Aorta (tissue), 5 donors: ENCODE data around the gene SLX4IP. TPM values are rescaled to one million over a fixed set of nuclear protein-coding genes. Genes with fewer than 3 reads are reported as not detected.

Experiments used
- ATAC-seq: fragments of 200-7000 bp; cut with Tn5 transposase; one replicate; pipeline ENCODE4 v1.9.1; 2022; ENCODE audit warnings: moderate library complexity; ENCODE audit not compliant: low FRiP score
- DNase-seq, 2 donors: peaks; one replicate each; pipeline ENCODE4 v3.0.0-alpha.2; 2020
- H3K27ac ChIP-seq, 2 donors: one replicate each; pipeline ENCODE4 v1.5.1; 2013; ENCODE audit warnings: low read length in 2 of 2, mild to moderate bottlenecking in 2 of 2, moderate library complexity in 2 of 2, control low read depth in 1 of 2, inconsistent platforms in 1 of 2, low read depth in 1 of 2
- H3K27me3 ChIP-seq, 2 donors: one replicate each; pipeline ENCODE4 v1.6.1; 2013; ENCODE audit warnings: control low read depth in 1 of 2, low read length in 1 of 2, mild to moderate bottlenecking in 1 of 2, moderate library complexity in 1 of 2; ENCODE audit not compliant: insufficient read depth in 2 of 2, control insufficient read depth in 1 of 2
- H3K36me3 ChIP-seq, 2 donors: one replicate each; pipeline ENCODE4 v1.6.1; 2013; ENCODE audit warnings: control low read depth in 1 of 2, low read length in 1 of 2, mild to moderate bottlenecking in 1 of 2; ENCODE audit not compliant: insufficient read depth in 2 of 2, control insufficient read depth in 1 of 2
- H3K4me1 ChIP-seq, 2 donors: one replicate each; pipeline ENCODE4 v1.6.1; 2013; ENCODE audit warnings: low read length in 2 of 2, control low read depth in 1 of 2, mild to moderate bottlenecking in 1 of 2, moderate library complexity in 1 of 2; ENCODE audit not compliant: insufficient read depth in 2 of 2, control insufficient read depth in 1 of 2
- H3K4me3 ChIP-seq, 2 donors: one replicate each; pipeline ENCODE4 v1.5.1; 2013; ENCODE audit warnings: low read length in 2 of 2, control low read depth in 1 of 2, mild to moderate bottlenecking in 1 of 2
- H3K9me3 ChIP-seq: one replicate; pipeline ENCODE4 v1.6.1; 2013; ENCODE audit warnings: mild to moderate bottlenecking, low read length; ENCODE audit not compliant: control insufficient read depth
- WGBS, 2 donors: extraction: QIAGEN DNeasy Blood & Tissue Kit; methylation state at CpG; one replicate each; pipeline ENCODE4 v1.1.7; 2013; 5-methylcytosine and 5-hydroxymethylcytosine counted together
- intact Hi-C, 2 donors: fragments of 100-400 bp; cut with DNase I; formaldehyde crosslinking; loops; one replicate each; pipeline versions ENCODE4 v1.14.2 to v1.15.0; 2022
- polyA plus RNA-seq, 2 donors: library from polyadenylated mRNA; stranded (reverse); fragments of 200-250 nt; gene quantifications; one replicate each; pipeline ENCODE4 v1.2.3, GENCODE V29; 2013
- total RNA-seq, 2 donors: library from RNA; stranded (reverse); fragmentation: NEBNext Ultra II Directional; extraction: Animal tissue kit (Norgen Biotek cat#: 25700); gene quantifications; one replicate each; pipeline ENCODE4 v1.2.1, GENCODE V29; 2021
- donor health status: healthy with polysubstance abuse.
- donor health status: Bipolar disorder and iron deficiency.
- donor health status: DM: no; HTN: no; CAD: no.
- donor health status: DM: no; HTN: no; CAD: no.
- donor health status: DM: yes; HTN: yes; CAD: no.

The SLX4IP gene
- total and polyA plus RNA-seq, 4 donors, result 1.4 to 5.6 (median 3.3) TPM

GRCh38 chr20:10665027-10665561 is 230.0 kb downstream of the SLX4IP start:
- Histone ChIP-seq H3K4me3 (peak overlapping the region in 1 of 2 donors; percentile 15), H3K36me3 (peaks cover 0 to 11% of the 10 kb centered on the region in 2 donors), H3K9me3 (no peaks in the 10 kb centered on the region), H3K4me1 (peaks cover 2 to 16% of the 10 kb centered on the region in 2 donors), H3K27me3 (no peaks in the 10 kb centered on the region), H3K27ac (peak overlapping the region; percentile 65 to 87)
- intact Hi-C loops, result loop anchor here in 1 of 2 donors (5.0 kb wide), 2 partner anchors 108 to 198 kb away; no protein-coding TSS in a partner anchor
- ATAC-seq, result no peak
- 4 to 8% methylated on average over 7 of the region's 7 CpGs for WGBS, 2 donors
- no peak for DNase-seq

- Histone ChIP-seq H3K36me3 (peaks cover 0 to 8% of the 10 kb centered on the region in 2 donors), H3K27ac (peak overlapping the region; percentile 87 to 97), H3K27me3 (no peaks in the 10 kb centered on the region), H3K4me3 (peak overlapping the region in 1 of 2 donors; percentile 4), H3K4me1 (peaks cover 2 to 11% of the 10 kb centered on the region in 2 donors), H3K9me3 (no peaks in the 10 kb centered on the region)
- WGBS, 2 donors, result 2 to 5% methylated on average over 6 of the region's 6 CpGs
- intact Hi-C loops, result loop anchor here (2.0 to 5.0 kb wide), 4 partner anchors 61 to 198 kb away; no protein-coding TSS in a partner anchor
- ATAC-seq (peak; percentile 16), DNase-seq (no peak)
Observed at GRCh38 chr20:10665791-10666190, 230.7 kb downstream of the SLX4IP start.

GRCh38 chr20:10666221-10667076 is 231.3 kb downstream of the SLX4IP start:
- Histone ChIP-seq H3K27ac (peak overlapping the region; percentile 62 to 97), H3K36me3 (peaks cover 0 to 5% of the 10 kb centered on the region in 2 donors), H3K4me1 (peaks cover 2 to 11% of the 10 kb centered on the region in 2 donors), H3K27me3 (no peaks in the 10 kb centered on the region), H3K9me3 (no peaks in the 10 kb centered on the region), H3K4me3 (no peak overlapping the region)
- DNase-seq (no peak), ATAC-seq (peak; percentile 4)
- WGBS, 2 donors, result 9 to 14% methylated on average over 7 of the region's 7 CpGs
- intact Hi-C loops, result loop anchor here (2.0 to 5.0 kb wide), 4 partner anchors 62 to 199 kb away; no protein-coding TSS in a partner anchor

GRCh38 chr20:10667077-10667401 is 231.9 kb downstream of the SLX4IP start:
- no peaks in the 10 kb centered on the region for H3K9me3 ChIP-seq
- peaks cover 2 to 11% of the 10 kb centered on the region in 2 donors for H3K4me1 ChIP-seq
- no peaks in the 10 kb centered on the region for H3K27me3 ChIP-seq
- peak overlapping the region in 1 of 2 donors; percentile 7 for H3K4me3 ChIP-seq
- peaks cover 0 to 5% of the 10 kb centered on the region in 2 donors for H3K36me3 ChIP-seq
- peak; percentile 58 for ATAC-seq
- intact Hi-C loops, result loop anchor here (2.0 to 5.0 kb wide), 4 partner anchors 62 to 200 kb away; no protein-coding TSS in a partner anchor
- 2 to 6% methylated on average over 20 to 21 of the region's 21 CpGs for WGBS, 2 donors
- H3K27ac ChIP-seq, result peak overlapping the region; percentile 62 to 97
- DNase-seq, result peak; percentile 88 to 94

GRCh38 chr20:10667560-10668167 is 232.6 kb downstream of the SLX4IP start:
- Histone ChIP-seq H3K27ac (peak overlapping the region; percentile 38 to 97), H3K36me3 (peaks cover 0 to 3% of the 10 kb centered on the region in 2 donors), H3K4me1 (peaks cover 2 to 11% of the 10 kb centered on the region in 2 donors), H3K27me3 (no peaks in the 10 kb centered on the region), H3K4me3 (peak overlapping the region; percentile 7 to 21), H3K9me3 (no peaks in the 10 kb centered on the region)
- DNase-seq (no peak), ATAC-seq (no peak)
- WGBS, 2 donors, result 15 to 18% methylated on average over 6 of the region's 6 CpGs
- intact Hi-C loops, result loop anchor here (2.0 to 5.0 kb wide), 4 partner anchors 63 to 200 kb away; no protein-coding TSS in a partner anchor

GRCh38 chr20:10668677-10669368 is 233.7 kb downstream of the SLX4IP start:
- H3K4me3 ChIP-seq, result peak overlapping the region in 1 of 2 donors; percentile 97
- 5 to 9% methylated on average over 7 of the region's 7 CpGs for WGBS, 2 donors
- H3K9me3 ChIP-seq, result no peaks in the 10 kb centered on the region
- H3K27ac ChIP-seq, result peak overlapping the region in 1 of 2 donors; percentile 64
- no peaks in the 10 kb centered on the region for H3K36me3 ChIP-seq
- ATAC-seq (no peak), DNase-seq (no peak)
- H3K4me1 ChIP-seq, result peaks cover 2 to 6% of the 10 kb centered on the region in 2 donors
- H3K27me3 ChIP-seq, result no peaks in the 10 kb centered on the region
- intact Hi-C loops, result loop anchor here in 1 of 2 donors (5.0 kb wide), 2 partner anchors 112 to 202 kb away; no protein-coding TSS in a partner anchor

GRCh38 chr20:10669843-10670446 is 234.8 kb downstream of the SLX4IP start:
- Histone ChIP-seq H3K4me3 (peak overlapping the region; percentile 87 to 97), H3K27ac (peak overlapping the region in 1 of 2 donors; percentile 47), H3K27me3 (no peaks in the 10 kb centered on the region), H3K9me3 (no peaks in the 10 kb centered on the region), H3K36me3 (no peaks in the 10 kb centered on the region), H3K4me1 (peaks cover 0 to 2% of the 10 kb centered on the region in 2 donors)
- intact Hi-C loops, result loop anchor here (5.0 to 10.0 kb wide), 7 partner anchors 33 to 875 kb away; no protein-coding TSS in a partner anchor
- 3 to 6% methylated on average over 6 of the region's 6 CpGs for WGBS, 2 donors
- DNase-seq, result no peak
- no peak for ATAC-seq
